Measurements from ENCODE around the gene EZH1.

DNA sequence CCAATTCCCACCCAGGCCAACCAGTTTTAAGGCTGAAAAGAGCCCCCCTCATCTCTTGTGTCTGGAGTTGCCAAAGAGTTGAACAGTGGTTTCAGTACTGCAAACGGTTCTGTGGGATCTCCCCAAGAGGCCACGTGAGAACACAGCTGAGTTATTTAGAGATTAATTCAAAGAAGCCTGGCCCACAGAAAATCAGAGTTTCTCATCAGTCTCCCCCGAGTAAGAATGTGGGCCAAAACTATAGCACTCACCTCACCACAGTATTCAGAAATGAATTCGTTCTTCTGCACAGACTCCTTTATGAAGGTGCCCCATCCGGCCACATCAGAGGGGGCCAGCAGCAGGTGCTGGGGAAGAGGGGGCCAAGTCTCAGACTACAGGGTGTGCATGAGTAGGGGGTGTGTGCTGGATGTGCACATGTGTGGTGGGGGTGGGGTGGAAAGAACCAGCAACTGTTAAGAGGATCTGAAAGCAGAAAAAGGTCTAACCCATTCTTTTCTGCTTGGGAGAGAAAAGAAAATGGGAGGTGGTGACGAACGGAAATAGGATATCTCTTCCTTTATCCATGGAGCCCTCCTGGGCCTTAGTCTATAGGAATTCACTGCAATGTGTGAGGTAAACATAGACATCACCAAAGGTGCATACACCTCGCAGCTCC lies 39.9 kb downstream of the EZH1 start:
- TF ChIP-seq, protein P1, sequence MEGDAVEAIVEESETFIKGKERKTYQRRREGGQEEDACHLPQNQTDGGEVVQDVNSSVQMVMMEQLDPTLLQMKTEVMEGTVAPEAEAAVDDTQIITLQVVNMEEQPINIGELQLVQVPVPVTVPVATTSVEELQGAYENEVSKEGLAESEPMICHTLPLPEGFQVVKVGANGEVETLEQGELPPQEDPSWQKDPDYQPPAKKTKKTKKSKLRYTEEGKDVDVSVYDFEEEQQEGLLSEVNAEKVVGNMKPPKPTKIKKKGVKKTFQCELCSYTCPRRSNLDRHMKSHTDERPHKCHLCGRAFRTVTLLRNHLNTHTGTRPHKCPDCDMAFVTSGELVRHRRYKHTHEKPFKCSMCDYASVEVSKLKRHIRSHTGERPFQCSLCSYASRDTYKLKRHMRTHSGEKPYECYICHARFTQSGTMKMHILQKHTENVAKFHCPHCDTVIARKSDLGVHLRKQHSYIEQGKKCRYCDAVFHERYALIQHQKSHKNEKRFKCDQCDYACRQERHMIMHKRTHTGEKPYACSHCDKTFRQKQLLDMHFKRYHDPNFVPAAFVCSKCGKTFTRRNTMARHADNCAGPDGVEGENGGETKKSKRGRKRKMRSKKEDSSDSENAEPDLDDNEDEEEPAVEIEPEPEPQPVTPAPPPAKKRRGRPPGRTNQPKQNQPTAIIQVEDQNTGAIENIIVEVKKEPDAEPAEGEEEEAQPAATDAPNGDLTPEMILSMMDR (IDR thresholded peaks at IDR 0.05): no peak
- no peak for TF ChIP-seq POLR2A (IDR thresholded peaks at IDR 0.05)

Measured in testis (tissue), 2 donors.